ENCODE measurements around the gene RYR2. TPM values are rescaled to one million over a fixed set of nuclear protein-coding genes. Genes with fewer than 3 reads are reported as not detected.

Gene RYR2
- total RNA-seq, 1 experiment from 2014 or later = 0.90 TPM

DNA sequence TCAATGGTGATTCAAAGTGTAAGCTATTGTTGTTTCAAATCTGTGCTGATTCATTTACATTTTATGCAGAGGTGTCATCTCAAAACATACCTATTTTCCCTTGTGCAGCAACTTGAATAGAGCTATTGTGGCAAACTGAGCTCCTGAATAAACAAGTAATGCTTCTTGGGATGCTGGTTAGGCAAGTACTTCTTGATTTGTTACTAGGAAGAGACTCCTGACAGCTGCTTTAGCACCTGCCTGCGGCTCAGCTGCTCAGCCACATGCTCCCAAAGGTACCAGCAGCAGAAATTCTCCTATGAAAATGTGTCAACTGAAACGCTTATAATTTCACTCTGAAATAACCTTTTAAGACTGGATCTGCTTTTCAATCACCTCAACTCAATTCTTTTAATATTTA, 352.3 kb downstream of the RYR2 start:
- Mint-ChIP-seq H3K27ac (ENCODE audit: unreplicated experiment) (no peak overlapping the region), H3K4me3 (ENCODE audit: low read depth, unreplicated experiment) (no peak overlapping the region), H3K9me3 (ENCODE audit: low read depth, unreplicated experiment) (peaks cover 3% of the 10 kb centered on the region), H3K4me1 (ENCODE audit: low read depth, unreplicated experiment) (no peaks in the 10 kb centered on the region), H3K36me3 (ENCODE audit: insufficient read depth, unreplicated experiment) (no peaks in the 10 kb centered on the region), H3K27me3 (ENCODE audit: unreplicated experiment) (no peaks in the 10 kb centered on the region)
- TF ChIP-seq, protein P1, sequence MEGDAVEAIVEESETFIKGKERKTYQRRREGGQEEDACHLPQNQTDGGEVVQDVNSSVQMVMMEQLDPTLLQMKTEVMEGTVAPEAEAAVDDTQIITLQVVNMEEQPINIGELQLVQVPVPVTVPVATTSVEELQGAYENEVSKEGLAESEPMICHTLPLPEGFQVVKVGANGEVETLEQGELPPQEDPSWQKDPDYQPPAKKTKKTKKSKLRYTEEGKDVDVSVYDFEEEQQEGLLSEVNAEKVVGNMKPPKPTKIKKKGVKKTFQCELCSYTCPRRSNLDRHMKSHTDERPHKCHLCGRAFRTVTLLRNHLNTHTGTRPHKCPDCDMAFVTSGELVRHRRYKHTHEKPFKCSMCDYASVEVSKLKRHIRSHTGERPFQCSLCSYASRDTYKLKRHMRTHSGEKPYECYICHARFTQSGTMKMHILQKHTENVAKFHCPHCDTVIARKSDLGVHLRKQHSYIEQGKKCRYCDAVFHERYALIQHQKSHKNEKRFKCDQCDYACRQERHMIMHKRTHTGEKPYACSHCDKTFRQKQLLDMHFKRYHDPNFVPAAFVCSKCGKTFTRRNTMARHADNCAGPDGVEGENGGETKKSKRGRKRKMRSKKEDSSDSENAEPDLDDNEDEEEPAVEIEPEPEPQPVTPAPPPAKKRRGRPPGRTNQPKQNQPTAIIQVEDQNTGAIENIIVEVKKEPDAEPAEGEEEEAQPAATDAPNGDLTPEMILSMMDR (IDR thresholded peaks at IDR 0.05; ENCODE audit: unreplicated experiment) = no peak
- CTCF ChIA-PET = interaction anchor here (1.1 kb wide), 1 partner anchor 120 kb away, joined by 3 read pairs; no protein-coding TSS in a partner anchor
- no peak for DNase-seq
- intact Hi-C loops (cut with micrococcal nuclease; ENCODE audit: unreplicated experiment) = no loop called here
- BruUV-seq (replicated peaks) = no TSS peak

- intact Hi-C loops (cut with micrococcal nuclease; ENCODE audit: unreplicated experiment) = no loop called here
- TF ChIP-seq, protein P1 (IDR thresholded peaks at IDR 0.05; ENCODE audit: unreplicated experiment) = no peak
- DNase-seq = no peak
Observed at GRCh38 chr1:237396426-237396825, 354.4 kb downstream of the RYR2 start.

GRCh38 chr1:237398751-237399150, 356.8 kb downstream of the RYR2 start:
- TF ChIP-seq, protein P1 (IDR thresholded peaks at IDR 0.05; ENCODE audit: unreplicated experiment) = no peak
- Mint-ChIP-seq H3K4me3 (ENCODE audit: low read depth, unreplicated experiment) (no peak overlapping the region), H3K4me1 (ENCODE audit: low read depth, unreplicated experiment) (no peaks in the 10 kb centered on the region), H3K36me3 (ENCODE audit: insufficient read depth, unreplicated experiment) (no peaks in the 10 kb centered on the region), H3K9me3 (ENCODE audit: low read depth, unreplicated experiment) (peaks cover 12% of the 10 kb centered on the region), H3K27ac (ENCODE audit: unreplicated experiment) (no peak overlapping the region), H3K27me3 (ENCODE audit: unreplicated experiment) (no peaks in the 10 kb centered on the region)
- no TSS peak for BruUV-seq (replicated peaks)
- intact Hi-C loops (cut with micrococcal nuclease; ENCODE audit: unreplicated experiment) = no loop called here
- no peak for DNase-seq
- CTCF ChIA-PET = no interaction called here

More at GRCh38 chr1:237396426-237396825, 354.4 kb downstream of the RYR2 start:
- Mint-ChIP-seq H3K36me3 (ENCODE audit: insufficient read depth, unreplicated experiment) (no peaks in the 10 kb centered on the region), H3K9me3 (ENCODE audit: low read depth, unreplicated experiment) (peaks cover 8% of the 10 kb centered on the region), H3K4me3 (ENCODE audit: low read depth, unreplicated experiment) (no peak overlapping the region), H3K27me3 (ENCODE audit: unreplicated experiment) (no peaks in the 10 kb centered on the region), H3K27ac (ENCODE audit: unreplicated experiment) (no peak overlapping the region), H3K4me1 (ENCODE audit: low read depth, unreplicated experiment) (no peaks in the 10 kb centered on the region)
- no TSS peak for BruUV-seq (replicated peaks)
- CTCF ChIA-PET = no interaction called here

DNA sequence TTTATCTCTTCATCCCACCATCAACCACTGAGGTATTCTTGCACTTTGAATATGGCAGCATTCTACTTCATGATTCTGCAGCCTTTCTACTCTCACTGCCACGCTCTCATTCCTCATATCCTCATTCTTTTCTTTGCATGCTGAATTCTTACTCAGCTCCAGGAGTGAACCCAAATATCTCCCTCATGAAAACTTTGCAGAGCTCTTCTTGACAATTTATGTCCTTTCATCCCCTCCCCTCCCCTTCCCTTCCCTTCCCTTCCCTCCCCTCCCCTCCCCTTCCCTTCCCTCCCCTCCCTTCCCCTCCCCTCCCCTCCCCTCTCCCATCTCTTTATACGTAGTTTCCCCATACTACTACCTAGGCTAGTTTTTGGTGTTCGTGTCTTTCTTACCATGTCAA, 363.9 kb downstream of the RYR2 start:
- DNase-seq = no peak
- CTCF ChIA-PET = no interaction called here
- Mint-ChIP-seq H3K36me3 (ENCODE audit: insufficient read depth, unreplicated experiment) (no peaks in the 10 kb centered on the region), H3K9me3 (ENCODE audit: low read depth, unreplicated experiment) (peaks cover 9% of the 10 kb centered on the region), H3K27ac (ENCODE audit: unreplicated experiment) (no peak overlapping the region), H3K27me3 (ENCODE audit: unreplicated experiment) (no peaks in the 10 kb centered on the region), H3K4me3 (ENCODE audit: low read depth, unreplicated experiment) (no peak overlapping the region), H3K4me1 (ENCODE audit: low read depth, unreplicated experiment) (no peaks in the 10 kb centered on the region)
- TF ChIP-seq, protein P1 (IDR thresholded peaks at IDR 0.05; ENCODE audit: unreplicated experiment) = no peak
- no TSS peak for BruUV-seq (replicated peaks)
- intact Hi-C loops (cut with micrococcal nuclease; ENCODE audit: unreplicated experiment) = no loop called here

Data from Calu3 (cell line).